ENCODE data around the gene CUL4A.

DNA sequence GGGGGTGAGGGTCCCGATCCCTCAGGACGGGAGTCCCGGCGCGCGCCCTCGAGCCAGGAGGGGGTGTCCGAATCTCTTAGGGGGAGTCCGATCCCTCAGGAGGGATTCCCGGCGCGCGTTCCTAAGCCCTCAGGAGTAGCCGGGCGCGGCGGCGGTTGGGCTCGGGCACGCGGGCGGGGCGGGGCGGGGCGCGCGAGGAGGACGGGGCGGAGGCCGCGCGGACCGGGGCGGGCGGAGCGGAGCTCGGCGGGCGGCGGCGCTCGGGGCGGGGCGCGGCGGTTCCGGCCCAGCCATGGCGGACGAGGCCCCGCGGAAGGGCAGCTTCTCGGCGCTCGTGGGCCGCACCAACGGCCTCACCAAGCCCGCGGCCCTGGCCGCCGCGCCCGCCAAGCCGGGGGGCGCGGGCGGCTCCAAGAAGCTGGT is at the start of gene CUL4A:
- TF ChIP-seq, protein P1, sequence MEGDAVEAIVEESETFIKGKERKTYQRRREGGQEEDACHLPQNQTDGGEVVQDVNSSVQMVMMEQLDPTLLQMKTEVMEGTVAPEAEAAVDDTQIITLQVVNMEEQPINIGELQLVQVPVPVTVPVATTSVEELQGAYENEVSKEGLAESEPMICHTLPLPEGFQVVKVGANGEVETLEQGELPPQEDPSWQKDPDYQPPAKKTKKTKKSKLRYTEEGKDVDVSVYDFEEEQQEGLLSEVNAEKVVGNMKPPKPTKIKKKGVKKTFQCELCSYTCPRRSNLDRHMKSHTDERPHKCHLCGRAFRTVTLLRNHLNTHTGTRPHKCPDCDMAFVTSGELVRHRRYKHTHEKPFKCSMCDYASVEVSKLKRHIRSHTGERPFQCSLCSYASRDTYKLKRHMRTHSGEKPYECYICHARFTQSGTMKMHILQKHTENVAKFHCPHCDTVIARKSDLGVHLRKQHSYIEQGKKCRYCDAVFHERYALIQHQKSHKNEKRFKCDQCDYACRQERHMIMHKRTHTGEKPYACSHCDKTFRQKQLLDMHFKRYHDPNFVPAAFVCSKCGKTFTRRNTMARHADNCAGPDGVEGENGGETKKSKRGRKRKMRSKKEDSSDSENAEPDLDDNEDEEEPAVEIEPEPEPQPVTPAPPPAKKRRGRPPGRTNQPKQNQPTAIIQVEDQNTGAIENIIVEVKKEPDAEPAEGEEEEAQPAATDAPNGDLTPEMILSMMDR (conservative IDR thresholded peaks at IDR 0.05): no peak
- no peak for TF ChIP-seq EZH2 (IDR thresholded peaks at IDR 0.05; ENCODE audit: low read depth)
